ENCODE results near the gene HYKK.

HYKK gene

GRCh38 chr15:78565951-78566774, 58.8 kb downstream of the HYKK start:
- peak overlapping the region; percentile 46 for H3K27ac ChIP-seq (ENCODE audit: low read length)
- no peaks in the 10 kb centered on the region for H3K36me3 ChIP-seq (ENCODE audit: insufficient read depth, low read depth, low read length)
- H3K4me1 ChIP-seq (ENCODE audit: insufficient read depth, low read length), result peaks cover 5% of the 10 kb centered on the region; the same call in 1 of the 2 replicates
- no peaks in the 10 kb centered on the region for H3K9me3 ChIP-seq (ENCODE audit: insufficient read depth, low read depth, low read length)
- peak overlapping the region; percentile 97 for H3K4me3 ChIP-seq (ENCODE audit: low read length)
- H3K9ac ChIP-seq (ENCODE audit: low read depth, low read length), result peak overlapping the region; percentile 92
- H3K27me3 ChIP-seq (ENCODE audit: insufficient read depth, low read length), result 0 out of 2 replicates have a peak, but pooled peaks cover 3% of the 10 kb centered on the region

DNA sequence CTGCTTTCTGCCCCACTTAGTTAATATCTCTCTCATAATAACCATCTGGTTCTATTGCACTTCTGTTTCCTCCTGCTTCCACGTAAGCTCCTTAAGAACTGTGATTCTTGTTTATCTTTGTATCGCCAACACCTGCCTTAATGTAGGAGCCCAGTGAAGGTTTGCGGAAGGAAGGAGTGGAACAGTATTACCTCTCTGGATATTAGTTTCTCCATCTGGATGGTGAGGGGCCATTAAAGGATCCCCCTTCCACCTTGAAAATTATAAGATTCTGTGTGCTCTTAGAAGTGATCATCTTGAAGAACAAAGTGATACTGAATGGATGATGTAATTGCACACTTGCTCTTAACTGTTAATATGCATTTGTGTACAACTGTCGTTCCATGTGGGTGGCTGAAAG, 60.2 kb downstream of the HYKK start:
- no peak overlapping the region; the same call in 1 of the 2 replicates for H3K4me3 ChIP-seq (ENCODE audit: low read length)
- H3K9ac ChIP-seq (ENCODE audit: low read depth, low read length), result no peak overlapping the region
- no peaks in the 10 kb centered on the region for H3K9me3 ChIP-seq (ENCODE audit: insufficient read depth, low read depth, low read length)
- H3K27ac ChIP-seq (ENCODE audit: low read length), result no peak overlapping the region
- peaks cover 5% of the 10 kb centered on the region; the same call in 1 of the 2 replicates for H3K4me1 ChIP-seq (ENCODE audit: insufficient read depth, low read length)
- H3K27me3 ChIP-seq (ENCODE audit: insufficient read depth, low read length), result 0 out of 2 replicates have a peak, but pooled peaks cover 3% of the 10 kb centered on the region
- no peaks in the 10 kb centered on the region for H3K36me3 ChIP-seq (ENCODE audit: insufficient read depth, low read depth, low read length)

DNA sequence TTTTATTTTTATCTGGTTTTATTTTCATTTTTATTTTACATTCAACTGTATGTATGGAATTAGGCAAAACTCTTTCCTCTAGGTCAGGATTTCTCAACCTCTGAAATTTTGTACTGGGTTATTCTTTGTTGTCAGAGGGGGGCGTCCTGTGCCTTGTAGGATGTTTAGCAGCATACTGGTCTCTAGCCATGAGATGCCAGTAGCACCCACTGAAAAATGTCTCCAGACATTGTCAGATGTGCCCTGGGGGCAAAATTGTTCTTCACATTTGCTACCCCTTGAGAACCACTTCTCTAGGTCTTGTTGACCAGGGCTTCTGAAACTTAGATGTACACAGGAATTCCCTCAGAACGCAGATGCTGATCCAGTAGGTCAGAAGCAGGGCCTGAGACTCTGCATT, 63.3 kb downstream of the HYKK start:
- no peaks in the 10 kb centered on the region for H3K4me1 ChIP-seq (ENCODE audit: insufficient read depth, low read length)
- H3K27ac ChIP-seq (ENCODE audit: low read length), result no peak overlapping the region
- no peaks in the 10 kb centered on the region for H3K9me3 ChIP-seq (ENCODE audit: insufficient read depth, low read depth, low read length)
- H3K9ac ChIP-seq (ENCODE audit: low read depth, low read length), result no peak overlapping the region
- no peaks in the 10 kb centered on the region for H3K27me3 ChIP-seq (ENCODE audit: insufficient read depth, low read length)
- H3K36me3 ChIP-seq (ENCODE audit: insufficient read depth, low read depth, low read length), result no peaks in the 10 kb centered on the region
- H3K4me3 ChIP-seq (ENCODE audit: low read length), result no peak overlapping the region

DNA sequence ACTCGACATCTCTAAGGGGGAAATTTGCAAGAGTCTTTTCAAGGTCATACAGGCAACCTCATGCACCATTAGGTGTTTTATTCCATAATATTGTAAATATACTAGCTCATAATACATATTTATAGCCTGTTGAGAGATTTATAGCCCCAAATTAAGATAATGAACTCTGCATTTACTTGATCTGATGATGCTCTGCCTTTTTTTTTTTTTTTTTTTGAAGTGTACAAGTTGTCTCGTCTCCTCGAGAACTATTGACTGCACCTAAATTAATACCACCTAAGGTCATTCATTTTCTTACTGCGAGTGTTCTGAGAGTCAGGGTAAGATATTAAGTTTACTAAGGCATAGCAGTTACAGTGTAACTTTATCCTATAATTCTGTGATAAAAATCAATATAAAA, 64.0 kb downstream of the HYKK start:
- H3K27ac ChIP-seq (ENCODE audit: low read length), result no peak overlapping the region
- H3K4me1 ChIP-seq (ENCODE audit: insufficient read depth, low read length), result no peaks in the 10 kb centered on the region
- H3K9me3 ChIP-seq (ENCODE audit: insufficient read depth, low read depth, low read length), result no peaks in the 10 kb centered on the region
- H3K9ac ChIP-seq (ENCODE audit: low read depth, low read length), result no peak overlapping the region
- H3K4me3 ChIP-seq (ENCODE audit: low read length), result no peak overlapping the region
- no peaks in the 10 kb centered on the region for H3K27me3 ChIP-seq (ENCODE audit: insufficient read depth, low read length)
- H3K36me3 ChIP-seq (ENCODE audit: insufficient read depth, low read depth, low read length), result no peaks in the 10 kb centered on the region

DNA sequence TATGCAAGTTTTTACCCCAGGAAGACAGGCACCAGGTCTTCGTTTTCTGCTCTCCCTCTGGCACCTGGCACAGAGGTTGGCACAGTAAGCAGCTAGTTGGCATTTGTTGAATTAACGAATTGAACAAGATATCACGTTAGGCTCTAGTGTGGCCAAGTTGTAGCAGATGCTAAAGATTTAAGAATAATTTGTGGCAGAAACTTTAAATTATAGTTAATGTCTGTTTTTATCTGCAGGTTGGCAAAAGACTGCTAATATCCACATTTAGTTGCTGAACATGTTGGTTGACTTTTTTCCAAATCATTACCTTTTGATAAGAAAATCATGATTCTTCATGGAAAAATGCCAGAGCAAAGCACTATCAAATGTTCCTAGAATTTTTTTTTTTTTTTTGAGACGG, 66.0 kb downstream of the HYKK start:
- H3K36me3 ChIP-seq (ENCODE audit: insufficient read depth, low read depth, low read length), result no peaks in the 10 kb centered on the region
- no peaks in the 10 kb centered on the region for H3K4me1 ChIP-seq (ENCODE audit: insufficient read depth, low read length)
- H3K27ac ChIP-seq (ENCODE audit: low read length), result no peak overlapping the region
- no peaks in the 10 kb centered on the region for H3K27me3 ChIP-seq (ENCODE audit: insufficient read depth, low read length)
- no peak overlapping the region for H3K4me3 ChIP-seq (ENCODE audit: low read length)
- H3K9ac ChIP-seq (ENCODE audit: low read depth, low read length), result no peak overlapping the region
- no peaks in the 10 kb centered on the region for H3K9me3 ChIP-seq (ENCODE audit: insufficient read depth, low read depth, low read length)

GRCh38 chr15:78574944-78575343, 67.6 kb downstream of the HYKK start:
- no peaks in the 10 kb centered on the region for H3K36me3 ChIP-seq (ENCODE audit: insufficient read depth, low read depth, low read length)
- no peak overlapping the region for H3K9ac ChIP-seq (ENCODE audit: low read depth, low read length)
- no peak overlapping the region for H3K27ac ChIP-seq (ENCODE audit: low read length)
- H3K4me3 ChIP-seq (ENCODE audit: low read length), result no peak overlapping the region
- no peaks in the 10 kb centered on the region for H3K4me1 ChIP-seq (ENCODE audit: insufficient read depth, low read length)
- no peaks in the 10 kb centered on the region for H3K27me3 ChIP-seq (ENCODE audit: insufficient read depth, low read length)
- no peaks in the 10 kb centered on the region for H3K9me3 ChIP-seq (ENCODE audit: insufficient read depth, low read depth, low read length)
